HCT116 (cell line): Measurements from ENCODE around the gene PPM1J. TPM values are rescaled to one million over a fixed set of nuclear protein-coding genes. Genes with fewer than 3 reads are reported as not detected.

ENCODE experiments used
- ATAC-seq: fragments of 200-7000 bp; cut with Tn5 transposase; 2 replicates; pipeline ENCODE4 v1.9.1; 2020; ENCODE audit warnings: mild to moderate bottlenecking, moderate library complexity
- BruUV-seq: library from RNA; stranded (reverse); fragments of 400-500 nt; replicated peaks from 2 replicates; lab custom pipeline; 2021; lab: Mats Ljungman, UMichigan
- CTCF ChIA-PET: fragments of 300-600 bp; sonication (Branson Sonifier 250); formaldehyde crosslinking; loops from one replicate; lab custom pipeline; 2021; ENCODE audit warnings: antibody characterized with exemption; lab: Charles Lee
- POLR2A ChIA-PET: fragments of 300-600, 350-600 bp; sonication (Branson Sonifier 250); formaldehyde crosslinking; loops from one replicate; lab custom pipeline; 2021; ENCODE audit warnings: antibody characterized with exemption; lab: Charles Lee
- RAD21 ChIA-PET, 2 experiments: fragments of 300-600 bp; sonication (Branson Sonifier 250); formaldehyde crosslinking; loops; one replicate each; lab custom pipeline; 2023; ENCODE audit warnings: low total read pairs in 2 of 2; ENCODE audit not compliant: uncharacterized antibody in 2 of 2, unreplicated experiment in 2 of 2, low non-redundant PET in 1 of 2; lab: Charles Lee
- DNase-seq: peaks from one replicate; pipeline ENCODE4 v3.0.0-alpha.2; 2010; ENCODE audit warnings: low read depth, low spot score
- H2AFZ ChIP-seq: fragments of 200-600 bp; shearing (Covaris generic), sonication (generic); 2 replicates; pipeline ENCODE4 v1.6.1; 2017; ENCODE audit warnings: low read depth, mixed run types, mixed read lengths, antibody characterized with exemption, low read length; ENCODE audit not compliant: poor library complexity, severe bottlenecking
- H3K27ac ChIP-seq: 2 replicates; pipeline ENCODE4 v1.5.1; 2012; ENCODE audit warnings: low read depth, low read length
- H3K27me3 ChIP-seq: fragments of 200-600 bp; sonication (generic); 2 replicates; pipeline ENCODE4 v1.6.1; 2016; ENCODE audit warnings: mixed run types, low read length, mixed read lengths; ENCODE audit not compliant: insufficient read depth
- H3K36me3 ChIP-seq, 2 experiments: fragments of 200-500 bp in 1 of 2; fragments of 200-600 bp in 1 of 2; sonication (Bioruptor generic) in 1 of 2; sonication (generic) in 1 of 2; 2 replicates each; pipeline versions ENCODE4 v1.5.1 to v1.6.1; 2014 to 2016; ENCODE audit warnings: low read length in 2 of 2, inconsistent platforms in 1 of 2, mixed read lengths in 1 of 2, mixed run types in 1 of 2; ENCODE audit not compliant: insufficient read depth in 2 of 2, control insufficient read depth in 1 of 2
- H3K4me1 ChIP-seq, 2 experiments: fragments of 200-600 bp in 1 of 2; sonication (generic) in 1 of 2; 2 replicates each; pipeline versions ENCODE4 v1.5.1 to v1.6.1; 2012 to 2017; ENCODE audit warnings: low read length in 2 of 2, inconsistent platforms in 1 of 2, mild to moderate bottlenecking in 1 of 2, mixed read lengths in 1 of 2, mixed run types in 1 of 2, moderate library complexity in 1 of 2; ENCODE audit not compliant: insufficient read depth in 2 of 2, control insufficient read depth in 1 of 2
- H3K4me2 ChIP-seq: fragments of 200-600 bp; sonication (generic); 2 replicates; pipeline ENCODE4 v1.6.1; 2017; ENCODE audit warnings: mixed run types, low read length, mixed read lengths
- H3K4me3 ChIP-seq, 2 experiments: fragments of 200-600 bp in 1 of 2; sonication (generic) in 1 of 2; replicated peaks in 1 of 2; 2 replicates each; pipeline ENCODE4 v1.5.1; 2011 to 2016; ENCODE audit warnings: low read length in 2 of 2, control low read depth in 1 of 2, low read depth in 1 of 2, mild to moderate bottlenecking in 1 of 2, mixed read lengths in 1 of 2, mixed run types in 1 of 2
- H3K79me2 ChIP-seq: fragments of 200-600 bp; sonication (generic); 2 replicates; pipeline ENCODE4 v1.6.1; 2017; ENCODE audit warnings: mild to moderate bottlenecking, mixed run types, low read length, moderate library complexity, mixed read lengths; ENCODE audit not compliant: insufficient read depth
- H3K9ac ChIP-seq: fragments of 200-600 bp; sonication (generic); 2 replicates; pipeline ENCODE4 v1.6.1; 2016; ENCODE audit warnings: low read length, mixed read lengths
- H3K9me2 ChIP-seq: fragments of 200-600 bp; sonication (generic), shearing (Covaris generic); 2 replicates; pipeline ENCODE4 v1.6.1; 2017; ENCODE audit warnings: mixed run types, mild to moderate bottlenecking, moderate library complexity; ENCODE audit not compliant: insufficient read depth
- H3K9me3 ChIP-seq, 2 experiments: fragments of 200-500 bp in 1 of 2; fragments of 200-600 bp in 1 of 2; sonication (Bioruptor generic) in 1 of 2; sonication (generic) in 1 of 2; 2 replicates each; pipeline ENCODE4 v1.6.1; 2014 to 2017; ENCODE audit warnings: low read length in 2 of 2, mixed read lengths in 2 of 2, inconsistent platforms in 1 of 2, low read depth in 1 of 2, mild to moderate bottlenecking in 1 of 2, mixed run types in 1 of 2, moderate library complexity in 1 of 2; ENCODE audit not compliant: control insufficient read depth in 1 of 2, insufficient read depth in 1 of 2
- H4K20me1 ChIP-seq: fragments of 200-600 bp; sonication (generic), shearing (Covaris generic); 2 replicates; pipeline ENCODE4 v1.6.1; 2017; ENCODE audit warnings: mixed run types, mild to moderate bottlenecking, moderate library complexity; ENCODE audit not compliant: insufficient read depth
- EGR1 ChIP-seq: IDR thresholded peaks from 2 replicates; pipeline ENCODE4 v1.6.1; 2012; ENCODE audit warnings: low read depth
- EZH2 ChIP-seq: fragments of 200-600 bp; sonication (generic); IDR thresholded peaks from 2 replicates; pipeline ENCODE4 v1.6.1; 2017; ENCODE audit warnings: antibody characterized with exemption, mixed run types
- EZH2phosphoT487 ChIP-seq: fragments of 200-600 bp; IDR thresholded peaks from 2 replicates; pipeline ENCODE4 v1.6.1; 2018; ENCODE audit warnings: antibody characterized with exemption, borderline replicate concordance
- FOSL1 ChIP-seq: IDR thresholded peaks from 2 replicates; pipeline ENCODE4 v1.6.1; 2012; ENCODE audit warnings: low read depth
- POLR2AphosphoS5 ChIP-seq: IDR thresholded peaks from 2 replicates; pipeline ENCODE4 v1.6.1; 2011; ENCODE audit warnings: mild to moderate bottlenecking, low read depth, low read length, moderate library complexity
- RAD21 ChIP-seq: IDR thresholded peaks from 2 replicates; pipeline ENCODE4 v1.6.1; 2012; ENCODE audit warnings: low read depth, mild to moderate bottlenecking
- REST ChIP-seq: IDR thresholded peaks from 2 replicates; pipeline ENCODE4 v1.6.1; 2012; ENCODE audit warnings: low read depth
- SIN3A ChIP-seq: IDR thresholded peaks from 2 replicates; pipeline ENCODE4 v1.6.1; 2012; ENCODE audit warnings: low read depth
- SP1 ChIP-seq: IDR thresholded peaks from 2 replicates; pipeline ENCODE4 v1.6.1; 2012; ENCODE audit warnings: low read depth
- TCF7L2 ChIP-seq: IDR thresholded peaks from 2 replicates; pipeline ENCODE4 v1.7.0; 2011; ENCODE audit warnings: borderline replicate concordance, inconsistent platforms; ENCODE audit not compliant: insufficient read depth, insufficient read length; ENCODE audit errors: extremely low read depth
- YY1 ChIP-seq: IDR thresholded peaks from 2 replicates; pipeline ENCODE4 v1.6.1; 2011; ENCODE audit warnings: low read length, low read depth, moderate library complexity, mild to moderate bottlenecking; ENCODE audit not compliant: insufficient replicate concordance; ENCODE audit errors: extremely low read depth
- ZBTB33 ChIP-seq: IDR thresholded peaks from 2 replicates; pipeline ENCODE4 v1.6.1; 2011; ENCODE audit warnings: mild to moderate bottlenecking, low read length, moderate library complexity; ENCODE audit not compliant: insufficient replicate concordance; ENCODE audit errors: extremely low read depth
- ZFX ChIP-seq: fragments of 450-650 bp; IDR thresholded peaks from 2 replicates; pipeline ENCODE4 v1.6.1; 2017
- ZNF274 ChIP-seq: fragments of 200-500 bp; sonication (Bioruptor generic); IDR thresholded peaks from 2 replicates; pipeline ENCODE4 v1.6.1; 2014; ENCODE audit warnings: mild to moderate bottlenecking, low read depth, low read length, inconsistent platforms
- intact Hi-C: fragments of 100-400 bp; cut with micrococcal nuclease; formaldehyde crosslinking; loops from 2 replicates; pipeline ENCODE4 v1.10.0; 2022
- total RNA-seq: library from RNA; stranded (reverse); gene quantifications from one replicate; pipeline ENCODE4 v1.2.1, GENCODE V29; 2021; ENCODE audit not compliant: unreplicated experiment

Gene PPM1J
- total RNA-seq, 1 experiment from 2014 or later, result 7.5 TPM

- no peak overlapping the region for H2AFZ ChIP-seq
- ChIA-PET CTCF (interaction anchor here (0.9 kb wide), 1 partner anchor 284 kb away, joined by 4 read pairs; no protein-coding TSS in a partner anchor), RAD21 (interaction anchor here in 1 of 2 experiments (1.2 kb wide), 1 partner anchor 41 kb away, joined by 3 read pairs; no protein-coding TSS in a partner anchor), POLR2A (interaction anchor here (1.2 to 2.4 kb wide), 3 partner anchors 25 to 35 kb away, joined by 3 to 9 read pairs (median 9); no protein-coding TSS in a partner anchor)
- H3K4me1 ChIP-seq, result peaks cover 4 to 29% of the 10 kb centered on the region in 2 experiments; a peak in 3 of 4 replicates
- peak; percentile 67 for ATAC-seq
- intact Hi-C loops, result loop anchor here (2.0 kb wide), 1 partner anchor 30 kb away; no protein-coding TSS in a partner anchor
- H3K4me2 ChIP-seq, result peak overlapping the region; percentile 88
- H3K27ac ChIP-seq, result peak overlapping the region; percentile 88
- H3K79me2 ChIP-seq, result peaks cover 33% of the 10 kb centered on the region
- H4K20me1 ChIP-seq, result no peaks in the 10 kb centered on the region
- H3K36me3 ChIP-seq, result peaks cover under 1% of the 10 kb centered on the region in 2 experiments; a peak in 2 of 4 replicates
- H3K9me3 ChIP-seq, result no peaks in the 10 kb centered on the region
- DNase-seq, result no peak
- no peaks in the 10 kb centered on the region for H3K27me3 ChIP-seq
- H3K9ac ChIP-seq, result peak overlapping the region; percentile 88
- peak overlapping the region; percentile 71 to 72 for H3K4me3 ChIP-seq
- H3K9me2 ChIP-seq, result no peaks in the 10 kb centered on the region
- no TSS peak for BruUV-seq
- TF ChIP-seq ZFX (peak; percentile 91), REST (no peak), FOSL1 (no peak), ZBTB33 (no peak), POLR2AphosphoS5 (no peak; the same call in 1 of the 2 replicates), ZNF274 (no peak), EZH2 (no peak), SP1 (no peak), EZH2phosphoT487 (no peak), EGR1 (peak; percentile 53), TCF7L2 (no peak), YY1 (no peak), RAD21 (no peak), SIN3A (peak; percentile 42; the same call in 1 of the 2 replicates)
These were observed 40.0 kb downstream of the PPM1J start for GRCh38 chr1:112674986-112675727.
